ENCODE measurements around the gene CTNNA3.

CTNNA3 gene

GRCh38 chr10:67331121-67331910 lies 364.7 kb downstream of the CTNNA3 start:
- Histone ChIP-seq H3K27me3 (no peaks in the 10 kb centered on the region), H3K4me3 (ENCODE audit: low read depth, low read length) (no peak overlapping the region), H3K36me3 (no peaks in the 10 kb centered on the region), H3K4me1 (no peaks in the 10 kb centered on the region), H3K9me3 (no peaks in the 10 kb centered on the region)
- no peak for TF ChIP-seq CTCF (IDR thresholded peaks at IDR 0.05; ENCODE audit: low read depth, low read length)
- no peak for DNase-seq

GRCh38 chr10:67327626-67328535 lies 368.1 kb downstream of the CTNNA3 start:
- TF ChIP-seq CTCF (IDR thresholded peaks at IDR 0.05; ENCODE audit: low read depth, low read length), result no peak
- Histone ChIP-seq H3K36me3 (no peaks in the 10 kb centered on the region), H3K4me1 (no peaks in the 10 kb centered on the region), H3K27me3 (no peaks in the 10 kb centered on the region), H3K4me3 (ENCODE audit: low read depth, low read length) (no peak overlapping the region), H3K9me3 (no peaks in the 10 kb centered on the region)
- DNase-seq, result no peak

- H3K4me3 ChIP-seq (ENCODE audit: low read depth, low read length), result no peak overlapping the region
- no peaks in the 10 kb centered on the region; the same call in 1 of the 2 replicates for H3K27me3 ChIP-seq
- no peaks in the 10 kb centered on the region for H3K4me1 ChIP-seq
- TF ChIP-seq CTCF (IDR thresholded peaks at IDR 0.05; ENCODE audit: low read depth, low read length), result no peak
- no peaks in the 10 kb centered on the region for H3K9me3 ChIP-seq
- H3K36me3 ChIP-seq, result no peaks in the 10 kb centered on the region
- DNase-seq, result no peak
Observed at GRCh38 chr10:67319976-67320375, 376.0 kb downstream of the CTNNA3 start.

- Histone ChIP-seq H3K4me3 (ENCODE audit: low read depth, low read length) (no peak overlapping the region), H3K4me1 (no peaks in the 10 kb centered on the region), H3K36me3 (no peaks in the 10 kb centered on the region), H3K27me3 (no peaks in the 10 kb centered on the region), H3K9me3 (no peaks in the 10 kb centered on the region)
- DNase-seq, result no peak
- no peak for TF ChIP-seq CTCF (IDR thresholded peaks at IDR 0.05; ENCODE audit: low read depth, low read length)
Observed at GRCh38 chr10:67308912-67309311, 387.1 kb downstream of the CTNNA3 start.

- Histone ChIP-seq H3K4me1 (no peaks in the 10 kb centered on the region), H3K9me3 (no peaks in the 10 kb centered on the region), H3K27me3 (no peaks in the 10 kb centered on the region), H3K36me3 (no peaks in the 10 kb centered on the region), H3K4me3 (ENCODE audit: low read depth, low read length) (no peak overlapping the region)
- DNase-seq, result no peak
- TF ChIP-seq CTCF (IDR thresholded peaks at IDR 0.05; ENCODE audit: low read depth, low read length), result peak; percentile 62
Observed at GRCh38 chr10:67306588-67307205, 389.3 kb downstream of the CTNNA3 start.

Data from BE2C (cell line).